ENCODE results near the gene HLA-DMA. TPM values are rescaled to one million over a fixed set of nuclear protein-coding genes. Genes with fewer than 3 reads are reported as not detected.
A peak's percentile ranks its signal among the peaks of the same experiment; 100 is the strongest.

The HLA-DMA gene
- total and polyA plus RNA-seq, 9 of the 15 experiments (the other 6 are each of a cell fraction or from before 2014, with no cell fraction given), result 0.13 to 0.83 (median 0.51) TPM

- TF ChIP-seq GTF3C2 (IDR thresholded peaks at IDR 0.05; ENCODE audit: borderline replicate concordance, extremely low read depth, insufficient read length), result no peak
- TF ChIP-seq RNF219 (CRISPR knock-in tag; IDR thresholded peaks at IDR 0.05), result peak; percentile 24; the same call in 1 of the 2 replicates
- no peak for TF ChIP-seq HMGXB4 (CRISPR knock-in tag; IDR thresholded peaks at IDR 0.05)
- no peak for TF ChIP-seq SMARCA5 (IDR thresholded peaks at IDR 0.05)
- no peak; the same call in 1 of the 2 replicates for TF ChIP-seq ZNF583 (CRISPR knock-in tag; IDR thresholded peaks at IDR 0.05)
- TF ChIP-seq CEBPG (CRISPR knock-in tag; IDR thresholded peaks at IDR 0.05), result no peak
- TF ChIP-seq CEBPG (tag; conservative IDR thresholded peaks at IDR 0.05 in 1 of 2, IDR thresholded peaks at IDR 0.05 in 1 of 2), result peak in 1 of 2 experiments; percentile 37; a peak in 1 of 4 replicates
- TF ChIP-seq MCM2 (IDR thresholded peaks at IDR 0.05; ENCODE audit: low read depth), result no peak
- peak; percentile 92 for TF ChIP-seq CHCHD3 (CRISPR knock-in tag; IDR thresholded peaks at IDR 0.05)
- peak; percentile 91; the same call in 1 of the 2 replicates for TF ChIP-seq CCAR2 (IDR thresholded peaks at IDR 0.05; ENCODE audit: low read depth, low read length)
- no peak; a peak in 1 of 4 replicates for TF ChIP-seq BCLAF1 (IDR thresholded peaks at IDR 0.05; ENCODE audit: borderline replicate concordance in 1 of 2, control insufficient read depth in 1 of 2, low read depth in 2 of 2, low read length in 1 of 2)
- TF ChIP-seq NFYB (IDR thresholded peaks at IDR 0.05; ENCODE audit: extremely low read depth, insufficient read length), result peak; percentile 57
- TF ChIP-seq PREB (CRISPR knock-in tag; IDR thresholded peaks at IDR 0.05), result no peak
- TF ChIP-seq HNRNPUL1 (IDR thresholded peaks at IDR 0.05; ENCODE audit: low read length), result peak; percentile 83
- TF ChIP-seq KAT2B (IDR thresholded peaks at IDR 0.05; ENCODE audit: low read depth, low read length), result no peak
Observed at GRCh38 chr6:32971581-32972352, 18.9 kb upstream of the HLA-DMA start (continued).

Data from K562 (cell line).